ENCODE results near the gene NRIP2.
A peak's percentile ranks its signal among the peaks of the same experiment; 100 is the strongest.
"Not testable (repeated sequence)": the region's sequence is repeated elsewhere in the genome, so short reads cannot be mapped to it uniquely, and the experiment has no call there.

Gene NRIP2, protein sequence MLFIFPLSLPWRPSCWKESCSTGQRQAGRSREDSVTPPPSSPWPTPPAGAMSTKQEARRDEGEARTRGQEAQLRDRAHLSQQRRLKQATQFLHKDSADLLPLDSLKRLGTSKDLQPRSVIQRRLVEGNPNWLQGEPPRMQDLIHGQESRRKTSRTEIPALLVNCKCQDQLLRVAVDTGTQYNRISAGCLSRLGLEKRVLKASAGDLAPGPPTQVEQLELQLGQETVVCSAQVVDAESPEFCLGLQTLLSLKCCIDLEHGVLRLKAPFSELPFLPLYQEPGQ

DNA sequence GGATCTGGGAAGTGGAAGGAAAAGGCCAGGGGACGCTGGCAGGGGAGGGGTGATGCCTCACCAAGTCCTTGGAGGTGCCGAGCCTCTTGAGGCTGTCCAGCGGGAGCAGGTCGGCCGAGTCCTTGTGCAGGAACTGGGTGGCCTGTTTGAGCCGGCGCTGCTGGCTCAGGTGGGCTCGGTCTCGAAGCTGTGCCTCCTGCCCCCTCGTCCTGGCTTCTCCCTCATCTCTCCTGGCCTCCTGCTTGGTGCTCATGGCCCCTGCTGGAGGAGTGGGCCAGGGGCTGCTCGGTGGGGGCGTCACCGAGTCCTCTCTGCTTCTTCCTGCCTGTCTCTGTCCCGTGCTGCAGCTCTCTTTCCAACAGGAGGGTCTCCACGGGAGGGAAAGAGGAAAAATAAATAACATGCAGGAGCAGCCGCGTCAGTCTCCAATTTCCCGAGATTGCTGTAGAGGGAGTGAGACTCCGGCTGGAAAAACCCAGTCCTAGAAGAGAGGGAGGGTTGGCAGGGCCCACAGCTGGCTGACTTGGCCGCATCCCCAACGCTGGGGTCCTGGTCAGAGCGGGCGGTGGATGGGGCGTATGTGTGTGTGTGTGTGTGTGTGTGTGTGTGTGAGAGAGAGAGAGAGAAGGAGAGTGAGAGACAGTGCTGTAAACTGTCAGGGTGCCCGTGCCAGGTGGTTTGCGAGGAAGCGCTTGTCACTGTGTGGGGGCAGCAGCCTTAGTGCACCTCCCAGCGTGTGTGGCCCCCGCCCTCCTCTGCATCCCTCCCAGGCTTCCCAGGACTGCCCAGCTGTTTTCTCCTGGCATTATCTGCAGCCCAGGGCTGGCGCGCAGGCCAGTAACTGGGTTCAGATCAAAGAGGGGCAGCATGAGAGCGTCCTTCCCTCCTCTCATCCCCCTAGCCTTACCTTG is at the start of gene NRIP2:
Gene NRIP2, minus strand, starts transcription at position 455 of the 911 bp plus-strand sequence. Its CDS starts 52 bp downstream, at position 403.
- peak; percentile 61 for DNase-seq (ENCODE audit: low read depth)
- peak within 1 kb of the TSS; percentile 17 for H3K4me3 ChIP-seq (ENCODE audit: low read depth, low read length)

DNA sequence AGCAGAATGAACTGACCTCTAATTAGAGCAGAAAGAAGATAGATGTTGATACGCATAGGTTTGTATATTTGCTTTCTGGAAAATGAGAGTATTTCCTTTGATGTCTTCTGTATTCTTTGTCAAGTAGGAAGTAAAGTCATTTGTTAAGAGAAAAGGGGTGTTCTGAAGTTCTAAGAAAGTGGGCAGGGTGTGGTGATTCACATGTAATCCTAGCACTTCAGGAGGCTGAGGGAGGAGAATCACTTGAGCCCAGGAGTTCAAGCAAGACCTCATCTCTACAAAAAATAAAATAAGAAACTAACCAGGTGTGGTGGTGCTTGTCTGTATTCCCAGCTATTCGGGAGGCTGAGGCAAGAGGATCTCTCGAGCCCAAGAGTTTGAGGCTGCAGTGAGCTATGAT is 45.0 kb upstream of the NRIP2 start:
- no peak overlapping the region for H3K4me3 ChIP-seq (ENCODE audit: low read depth, low read length)
- no peak for DNase-seq (ENCODE audit: low read depth)

DNA sequence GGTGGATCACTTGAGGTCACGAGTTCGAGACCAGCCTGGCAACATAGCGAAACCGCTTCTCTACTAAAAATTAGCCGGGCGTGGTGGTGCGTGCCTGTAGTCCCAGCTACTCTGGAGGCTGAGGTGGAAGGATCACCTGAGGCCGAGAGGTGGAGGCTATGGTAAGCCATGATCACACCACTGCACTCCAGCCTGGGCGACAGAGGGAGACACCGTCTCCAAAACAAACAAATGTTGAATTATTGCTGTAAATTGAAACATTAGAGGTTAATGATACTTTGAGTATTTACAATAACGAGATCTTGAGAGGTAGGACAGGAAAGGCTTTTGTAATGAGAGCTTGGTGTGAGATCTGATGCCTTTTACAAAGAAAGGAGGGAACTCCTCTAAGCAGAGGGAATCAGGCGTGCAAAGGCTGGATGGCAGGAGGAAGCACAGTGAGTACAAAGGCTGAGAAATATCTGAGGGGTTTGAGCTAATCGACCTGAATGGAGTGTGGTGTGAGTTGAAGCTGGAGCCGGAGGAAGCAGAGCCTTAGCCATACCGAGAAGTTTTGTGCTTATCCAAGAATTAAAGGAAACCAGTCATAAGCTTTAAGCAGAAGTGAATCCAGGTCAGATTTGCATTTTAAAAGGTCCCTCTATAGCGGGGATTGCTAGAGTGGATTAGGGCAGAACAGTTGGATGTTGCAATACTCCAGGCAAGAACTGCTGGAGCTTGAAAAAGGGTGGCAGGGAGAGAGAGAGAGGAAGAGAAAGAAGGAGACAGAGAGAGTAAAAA is 43.3 kb upstream of the NRIP2 start:
- DNase-seq (ENCODE audit: low read depth) = no peak
- peak overlapping the region; percentile 90 for H3K4me3 ChIP-seq (ENCODE audit: low read depth, low read length)

DNA sequence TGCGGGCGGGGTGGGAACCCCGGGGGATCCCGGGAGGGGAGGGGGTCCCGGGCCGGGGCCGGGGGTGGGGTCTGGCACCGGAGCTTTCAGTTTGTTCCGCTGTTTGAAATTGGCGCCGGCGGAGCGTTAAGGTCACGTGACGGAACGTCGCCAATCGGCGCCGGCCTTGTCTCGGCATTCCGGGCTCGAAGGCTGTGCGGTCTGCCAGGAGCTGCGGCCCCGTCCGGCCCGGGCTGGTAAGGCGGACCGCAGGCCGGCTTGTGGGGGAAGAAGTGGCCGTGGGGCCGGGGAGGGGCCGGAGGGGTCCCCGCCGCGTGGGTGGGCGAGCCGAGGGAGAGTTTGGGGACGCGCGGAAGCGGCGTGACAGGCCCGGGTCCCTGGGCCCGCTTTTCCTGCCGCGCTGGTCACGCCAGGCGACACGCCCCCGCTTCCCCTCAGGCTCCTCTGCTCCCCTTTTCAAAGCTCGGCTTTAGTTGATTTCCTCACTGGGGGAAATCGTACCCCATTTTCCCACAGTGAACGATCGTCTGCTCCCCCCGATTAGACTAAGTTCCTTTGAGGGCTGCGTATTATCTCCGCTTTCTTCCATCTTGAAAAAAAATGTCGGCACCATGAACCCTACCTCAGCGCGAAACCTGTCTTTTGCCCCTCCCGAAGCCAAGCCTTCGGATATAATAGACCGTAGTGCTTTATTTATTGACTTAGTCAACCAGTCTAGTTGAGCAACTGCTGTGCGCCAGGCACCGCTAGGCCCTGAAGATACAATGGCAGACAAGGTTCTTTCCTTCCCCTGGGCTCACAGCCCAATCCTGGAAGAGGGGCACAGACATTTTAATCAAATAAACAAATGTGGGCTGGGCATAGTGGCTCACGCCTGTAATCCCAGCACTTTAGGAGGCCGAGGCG is 42.5 kb upstream of the NRIP2 start, which contains the start of the genes FOXM1 and RHNO1:
Gene FOXM1, minus strand, starts transcription at position 128 of the 906 bp plus-strand sequence. CDS start 2,696 bp downstream, outside the sequence.
Gene RHNO1, plus strand, starts transcription at position 177 of the 906 bp plus-strand sequence. CDS start 8,144 bp downstream, outside the sequence.
- peak within 1 kb of the TSS; percentile 90 for H3K4me3 ChIP-seq (ENCODE audit: low read depth, low read length)
- no peak for DNase-seq (ENCODE audit: low read depth)

DNA sequence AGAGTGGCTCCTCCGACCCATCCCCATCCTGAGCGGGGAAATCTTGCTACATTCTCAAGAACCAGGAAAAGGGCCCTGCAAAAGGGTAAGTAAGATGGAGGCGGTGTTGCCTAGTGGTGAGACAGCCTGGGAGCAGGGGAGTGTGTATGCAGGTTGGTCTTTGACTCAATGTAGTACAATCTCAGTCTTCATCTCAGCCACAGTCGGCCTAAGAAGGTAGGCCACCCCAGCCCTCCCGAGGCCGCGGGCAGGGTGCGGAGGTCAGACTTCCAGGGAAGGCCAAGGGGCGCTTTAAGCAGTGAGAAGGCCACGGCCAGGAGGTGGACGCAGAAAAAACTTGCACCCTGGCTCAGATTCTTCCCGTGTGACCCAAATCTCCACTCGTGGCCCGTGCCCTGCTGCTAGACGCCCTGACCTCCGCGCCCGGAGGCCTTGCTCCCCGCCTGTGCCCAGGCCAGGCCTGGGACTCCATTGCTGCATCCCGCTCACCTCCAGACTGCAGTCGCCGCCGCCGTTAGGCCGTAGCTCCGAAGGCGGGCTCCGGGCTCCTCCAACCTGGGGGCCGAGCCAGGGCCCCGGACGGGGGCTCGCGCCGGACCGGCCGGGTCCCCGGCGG is 41.7 kb upstream of the NRIP2 start:
- DNase-seq (ENCODE audit: low read depth) = no peak
- peak overlapping the region; percentile 90 for H3K4me3 ChIP-seq (ENCODE audit: low read depth, low read length)

DNA sequence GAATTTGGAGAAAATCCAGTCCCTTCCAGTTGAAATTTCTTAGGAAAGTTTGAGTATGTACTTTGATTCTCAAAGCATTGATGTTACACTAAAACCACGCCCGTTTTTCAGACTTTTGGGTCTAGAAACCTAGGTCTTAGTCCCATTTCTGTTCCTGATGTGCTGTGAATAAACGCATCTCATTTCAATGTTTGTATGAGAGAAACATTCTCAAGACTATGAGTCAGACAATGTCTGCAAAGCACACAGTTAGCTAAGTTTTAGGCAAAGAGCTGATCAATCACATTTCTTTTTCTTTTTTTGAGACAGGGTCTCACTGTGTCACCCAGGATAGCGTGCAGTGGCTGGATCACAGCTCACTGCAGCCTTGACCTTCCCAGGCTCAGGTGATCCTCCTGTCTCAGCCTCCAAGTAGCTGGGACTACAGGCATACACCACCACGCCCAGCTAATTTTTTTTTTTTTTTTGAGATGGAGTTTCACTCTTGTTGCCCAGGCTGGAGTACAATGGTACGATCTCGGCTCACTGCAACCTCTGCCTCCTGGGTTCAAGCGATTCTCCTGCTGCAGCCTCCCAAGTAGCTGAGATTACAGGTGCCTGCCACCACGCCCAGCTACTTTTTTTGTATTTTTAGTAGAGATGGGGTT is 34.3 kb upstream of the NRIP2 start:
- not testable (repeated sequence) for DNase-seq (ENCODE audit: low read depth); H3K4me3 ChIP-seq (ENCODE audit: low read depth, low read length)

DNA sequence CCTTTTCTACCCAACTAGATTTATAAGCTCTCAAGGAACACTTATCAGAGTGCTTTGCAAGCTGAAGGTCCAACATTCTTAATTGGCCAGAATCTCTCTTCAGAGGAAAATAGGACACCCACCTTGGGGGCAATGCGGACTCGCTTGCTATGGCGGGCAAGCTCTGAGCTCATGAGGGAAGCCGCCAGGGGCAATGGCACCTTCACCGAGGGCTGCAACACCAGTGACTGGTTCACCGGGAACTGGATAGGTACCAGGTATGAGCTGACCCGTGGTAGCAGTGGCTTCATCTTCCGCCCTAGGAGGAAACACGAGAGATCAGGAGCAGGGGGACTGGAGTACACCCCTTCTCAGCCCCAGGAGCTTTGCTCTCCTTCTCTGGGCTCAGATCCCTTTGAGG is 29.4 kb upstream of the NRIP2 start:
- no peak for DNase-seq (ENCODE audit: low read depth)
- no peak overlapping the region for H3K4me3 ChIP-seq (ENCODE audit: low read depth, low read length)

DNA sequence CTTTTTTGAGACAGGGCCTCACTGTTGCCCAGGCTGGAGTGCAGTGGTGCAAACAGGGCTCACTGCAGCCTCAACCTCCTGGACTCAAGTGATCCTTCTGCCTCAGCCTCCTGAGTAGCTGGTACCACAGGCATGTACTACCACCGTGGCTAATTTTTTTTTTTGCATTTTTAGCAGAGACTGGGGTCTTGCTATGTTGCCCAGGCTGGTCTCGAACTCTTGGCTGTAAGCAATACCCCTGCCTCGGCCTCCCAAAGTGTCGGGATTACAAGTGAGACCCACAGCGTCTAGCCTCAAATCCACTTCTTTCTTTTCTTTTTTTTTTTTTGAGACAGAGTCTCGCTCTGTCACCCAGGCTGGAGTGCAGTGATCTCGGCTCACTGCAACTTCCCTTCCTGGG is 28.6 kb upstream of the NRIP2 start:
- not testable (repeated sequence) for H3K4me3 ChIP-seq (ENCODE audit: low read depth, low read length); DNase-seq (ENCODE audit: low read depth)

DNA sequence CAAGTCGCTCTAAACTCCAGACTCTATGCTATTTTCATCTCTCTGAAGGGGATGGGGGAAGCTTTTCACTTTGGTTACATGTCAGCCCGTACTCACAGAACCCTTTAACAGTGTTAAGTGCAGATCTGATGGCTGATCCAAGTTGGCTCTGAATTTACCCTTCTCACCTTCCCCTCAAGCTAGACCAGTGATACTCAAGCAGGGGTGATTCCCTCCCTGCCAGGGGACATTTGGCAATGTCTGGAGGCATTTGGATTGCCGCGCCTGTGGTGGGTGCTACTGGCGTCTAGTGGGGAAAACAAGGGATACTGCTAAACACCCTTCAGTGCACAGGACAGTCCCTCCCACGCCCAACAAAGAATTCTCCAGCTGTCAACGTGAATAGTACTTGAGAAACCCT is 28.0 kb upstream of the NRIP2 start:
- no peak overlapping the region for H3K4me3 ChIP-seq (ENCODE audit: low read depth, low read length)
- no peak for DNase-seq (ENCODE audit: low read depth)

DNA sequence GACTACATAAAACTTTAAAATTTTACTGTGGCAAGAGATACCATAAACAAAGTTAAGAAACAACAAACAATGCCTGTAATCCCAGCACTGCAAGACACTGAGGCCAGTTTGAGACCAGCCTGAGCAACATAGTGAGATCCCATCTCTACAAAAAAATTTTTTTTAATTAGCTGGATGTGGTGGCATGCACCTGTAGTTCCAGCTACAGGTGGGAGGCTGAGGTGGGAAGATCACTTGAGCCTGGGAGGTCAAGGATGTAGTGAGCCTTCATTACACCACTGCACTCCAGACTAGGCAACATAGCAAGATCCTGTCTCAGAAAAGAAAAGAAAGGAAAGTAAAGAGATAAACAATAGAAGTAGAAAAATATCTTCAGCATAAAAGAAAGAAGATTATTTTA is 25.3 kb upstream of the NRIP2 start:
- no peak for DNase-seq (ENCODE audit: low read depth)
- no peak overlapping the region for H3K4me3 ChIP-seq (ENCODE audit: low read depth, low read length)

DNA sequence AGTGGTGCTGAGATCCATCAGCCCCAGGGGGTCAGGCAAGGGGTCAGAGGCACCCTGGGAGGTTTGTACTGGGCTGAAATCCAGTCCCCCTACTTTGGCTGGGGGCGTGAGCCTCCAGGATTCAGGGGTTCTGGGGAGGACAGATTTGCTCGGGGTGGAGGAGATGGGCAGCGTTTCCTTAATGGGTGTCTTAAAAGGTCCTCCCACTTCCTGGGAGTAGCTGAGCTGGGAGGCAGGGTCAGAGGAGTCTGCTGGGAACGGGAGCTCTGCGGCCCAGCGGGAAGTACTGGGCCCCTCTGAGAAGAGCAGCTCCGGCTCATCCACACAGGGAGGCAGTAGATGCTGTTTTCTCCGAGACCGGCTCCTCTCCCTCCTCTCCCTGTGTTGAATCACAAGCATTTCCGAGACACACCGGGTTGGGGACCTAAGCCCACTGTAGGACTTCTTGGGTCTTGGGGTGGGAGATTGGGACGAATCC is 24.1 kb upstream of the NRIP2 start:
- no peak for DNase-seq (ENCODE audit: low read depth)
- H3K4me3 ChIP-seq (ENCODE audit: low read depth, low read length) = no peak overlapping the region

DNA sequence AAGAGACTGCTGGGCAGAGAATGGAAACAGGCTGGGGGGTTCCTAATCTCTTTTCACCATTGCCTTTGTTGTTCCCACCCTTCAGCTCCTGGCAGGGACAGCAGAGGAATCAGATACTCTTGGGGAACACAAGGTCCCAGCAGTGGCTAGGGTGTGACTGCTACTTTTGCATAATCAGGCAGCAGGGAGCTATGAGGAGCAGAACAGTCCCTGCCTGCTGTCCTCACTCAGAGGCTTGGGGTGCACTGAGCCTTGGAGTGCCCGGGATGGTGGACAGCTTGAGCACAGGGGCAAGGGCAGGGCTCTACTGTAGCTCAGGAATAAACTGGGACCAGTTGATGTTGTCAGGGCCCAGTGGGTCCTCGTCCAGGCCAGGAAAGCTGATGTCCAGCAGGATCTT is 23.5 kb upstream of the NRIP2 start:
- DNase-seq (ENCODE audit: low read depth) = no peak
- H3K4me3 ChIP-seq (ENCODE audit: low read depth, low read length) = no peak overlapping the region

DNA sequence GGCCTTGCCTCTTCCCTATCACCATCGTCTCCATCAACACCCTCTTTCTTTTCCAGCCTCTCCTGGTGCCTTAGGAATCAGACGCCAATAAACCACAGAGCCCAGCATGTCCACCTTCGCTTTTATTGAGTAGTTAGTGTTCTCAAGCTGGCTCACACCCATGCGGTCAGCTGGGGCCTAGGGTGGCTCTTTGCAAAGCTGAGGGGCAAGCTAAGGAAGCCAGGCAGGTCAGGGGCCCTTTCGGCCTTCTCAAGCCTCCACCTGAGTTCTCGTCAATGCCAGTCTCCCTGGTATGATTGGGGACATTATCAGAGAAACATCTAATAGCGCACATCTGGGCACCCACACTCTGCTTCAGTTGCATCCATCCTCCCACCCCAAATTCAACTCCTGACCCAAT is 22.7 kb upstream of the NRIP2 start:
- no peak for DNase-seq (ENCODE audit: low read depth)
- H3K4me3 ChIP-seq (ENCODE audit: low read depth, low read length) = no peak overlapping the region

DNA sequence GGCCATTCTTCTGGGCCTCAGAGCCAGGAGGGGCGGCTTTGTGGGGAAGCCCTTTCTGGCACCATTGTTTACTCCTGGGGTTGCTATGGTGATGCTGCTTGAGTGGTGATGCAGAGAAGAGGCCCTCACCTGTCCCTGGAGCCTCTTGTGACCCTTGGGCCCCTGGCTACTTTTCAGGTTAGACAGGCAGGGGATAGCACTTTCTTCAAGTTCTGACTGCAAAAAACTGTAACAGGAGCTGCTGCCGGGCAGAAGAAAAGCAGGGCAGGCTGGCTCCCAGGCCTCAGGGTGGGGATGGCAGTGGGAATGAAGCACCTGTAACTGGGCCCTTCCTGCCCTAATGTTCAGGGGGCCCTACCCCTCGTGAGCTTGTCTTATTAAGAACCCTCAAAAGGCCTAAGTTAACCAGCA is 22.2 kb upstream of the NRIP2 start, which contains the start of gene TEX52:
Gene TEX52, minus strand, starts transcription at position 19 of the 411 bp plus-strand sequence. Its CDS starts 13 bp downstream, at position 6.
- no peak within 1 kb of the TSS for H3K4me3 ChIP-seq (ENCODE audit: low read depth, low read length)
- DNase-seq (ENCODE audit: low read depth) = no peak

DNA sequence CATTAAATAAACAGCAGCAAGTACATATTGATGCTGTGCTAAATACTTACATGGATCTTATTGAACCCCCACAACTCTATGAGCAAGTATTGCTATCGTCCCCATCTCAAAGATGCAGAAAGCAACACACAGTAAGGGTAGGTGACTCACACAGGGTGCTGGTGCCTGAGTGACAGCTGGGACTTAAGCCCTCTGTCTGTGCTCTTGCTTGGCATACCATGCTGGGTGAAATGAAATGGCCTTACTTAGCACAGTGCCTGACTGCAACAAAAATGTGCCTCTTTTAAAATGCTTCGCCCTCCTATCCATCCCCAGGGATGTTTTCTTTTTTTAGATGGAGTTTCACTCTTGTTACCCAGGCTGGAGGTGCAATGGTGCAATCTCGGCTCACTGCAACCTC is 21.2 kb upstream of the NRIP2 start:
- DNase-seq (ENCODE audit: low read depth) = no peak
- no peak overlapping the region for H3K4me3 ChIP-seq (ENCODE audit: low read depth, low read length)

DNA sequence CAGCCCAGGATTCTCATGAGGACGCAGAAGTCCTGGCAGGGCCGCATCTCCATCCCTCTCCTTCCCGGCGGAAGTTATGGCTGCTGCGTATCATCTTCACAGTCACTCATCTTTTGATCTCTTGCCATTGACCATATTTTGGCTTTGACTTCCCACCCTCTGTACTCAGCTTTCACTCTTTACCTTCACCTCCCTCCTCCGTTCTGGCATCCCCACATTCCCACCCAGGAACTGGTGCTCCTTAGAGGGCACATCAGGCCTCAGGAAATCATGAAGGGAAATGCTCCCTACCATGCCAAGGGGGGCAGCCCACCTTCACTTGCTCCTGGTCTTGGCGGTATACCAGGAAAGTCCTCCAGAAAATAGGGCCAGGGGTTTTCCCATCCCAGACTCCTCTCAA is 20.7 kb upstream of the NRIP2 start:
- DNase-seq (ENCODE audit: low read depth) = no peak
- no peak overlapping the region for H3K4me3 ChIP-seq (ENCODE audit: low read depth, low read length)

DNA sequence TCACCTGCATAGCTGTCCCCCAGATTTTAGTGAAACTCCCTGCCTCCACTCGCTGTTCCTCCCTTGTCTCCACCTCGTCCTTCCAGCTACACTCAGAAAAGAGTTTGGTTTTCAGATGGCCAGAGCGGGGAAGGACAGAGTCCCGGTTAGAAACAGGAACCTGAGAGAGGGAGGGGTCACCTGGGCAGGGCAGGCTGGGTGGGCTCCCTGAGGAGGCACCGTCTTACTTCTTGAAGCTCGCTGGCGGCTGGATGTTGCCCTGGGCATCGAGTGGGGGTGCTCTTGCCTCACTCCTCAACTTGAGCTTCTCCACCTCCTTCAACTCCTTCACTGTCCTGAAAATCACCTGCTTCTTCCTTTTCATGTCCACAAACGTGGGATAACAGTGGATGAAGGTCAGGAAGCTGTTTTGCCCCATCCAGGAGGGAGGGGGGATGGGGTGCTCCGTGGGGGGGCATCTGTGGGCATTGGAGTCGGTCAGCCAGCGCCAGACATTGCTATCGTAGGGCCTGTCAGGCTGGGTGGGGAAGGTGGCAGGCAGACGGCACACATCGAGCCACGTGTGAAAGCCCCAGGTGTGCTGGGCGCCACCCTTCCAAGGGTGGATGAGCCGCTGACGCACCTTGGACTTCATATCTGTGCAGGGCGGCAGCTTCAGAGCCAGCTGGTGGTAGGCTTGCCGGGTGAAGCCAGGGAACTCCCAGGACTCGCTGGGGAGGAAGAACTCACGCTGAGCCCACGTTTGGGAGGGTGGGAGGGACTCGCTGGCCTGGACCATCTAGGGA is 20.0 kb upstream of the NRIP2 start:
- H3K4me3 ChIP-seq (ENCODE audit: low read depth, low read length) = no peak overlapping the region
- no peak for DNase-seq (ENCODE audit: low read depth)

Measured in skeletal muscle cell (primary cell).